ENCODE data around the gene APOL1. TPM values are rescaled to one million over a fixed set of nuclear protein-coding genes. Genes with fewer than 3 reads are reported as not detected.

APOL1 gene
- total and polyA plus RNA-seq, 2 of the 13 experiments (the other 11 are each of a cell fraction or from before 2014, with no cell fraction given): 20.3 to 75.0 TPM

GRCh38 chr22:36239401-36240171, 13.3 kb upstream of the APOL1 start, which contains the start of gene APOL2 (continued):
- TF ChIP-seq, protein P1, sequence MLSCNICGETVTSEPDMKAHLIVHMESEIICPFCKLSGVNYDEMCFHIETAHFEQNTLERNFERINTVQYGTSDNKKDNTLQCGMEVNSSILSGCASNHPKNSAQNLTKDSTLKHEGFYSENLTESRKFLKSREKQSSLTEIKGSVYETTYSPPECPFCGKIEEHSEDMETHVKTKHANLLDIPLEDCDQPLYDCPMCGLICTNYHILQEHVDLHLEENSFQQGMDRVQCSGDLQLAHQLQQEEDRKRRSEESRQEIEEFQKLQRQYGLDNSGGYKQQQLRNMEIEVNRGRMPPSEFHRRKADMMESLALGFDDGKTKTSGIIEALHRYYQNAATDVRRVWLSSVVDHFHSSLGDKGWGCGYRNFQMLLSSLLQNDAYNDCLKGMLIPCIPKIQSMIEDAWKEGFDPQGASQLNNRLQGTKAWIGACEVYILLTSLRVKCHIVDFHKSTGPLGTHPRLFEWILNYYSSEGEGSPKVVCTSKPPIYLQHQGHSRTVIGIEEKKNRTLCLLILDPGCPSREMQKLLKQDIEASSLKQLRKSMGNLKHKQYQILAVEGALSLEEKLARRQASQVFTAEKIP (CRISPR knock-in tag; IDR thresholded peaks at IDR 0.05; ENCODE audit: borderline replicate concordance): no peak
- TF ChIP-seq, protein P2, sequence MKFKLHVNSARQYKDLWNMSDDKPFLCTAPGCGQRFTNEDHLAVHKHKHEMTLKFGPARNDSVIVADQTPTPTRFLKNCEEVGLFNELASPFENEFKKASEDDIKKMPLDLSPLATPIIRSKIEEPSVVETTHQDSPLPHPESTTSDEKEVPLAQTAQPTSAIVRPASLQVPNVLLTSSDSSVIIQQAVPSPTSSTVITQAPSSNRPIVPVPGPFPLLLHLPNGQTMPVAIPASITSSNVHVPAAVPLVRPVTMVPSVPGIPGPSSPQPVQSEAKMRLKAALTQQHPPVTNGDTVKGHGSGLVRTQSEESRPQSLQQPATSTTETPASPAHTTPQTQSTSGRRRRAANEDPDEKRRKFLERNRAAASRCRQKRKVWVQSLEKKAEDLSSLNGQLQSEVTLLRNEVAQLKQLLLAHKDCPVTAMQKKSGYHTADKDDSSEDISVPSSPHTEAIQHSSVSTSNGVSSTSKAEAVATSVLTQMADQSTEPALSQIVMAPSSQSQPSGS (CRISPR knock-in tag; IDR thresholded peaks at IDR 0.05): peak; percentile 67; the same call in 1 of the 2 replicates
- TF ChIP-seq JUN (CRISPR knock-in tag; IDR thresholded peaks at IDR 0.05): peak; percentile 66
- no peak for TF ChIP-seq ARHGAP35 (CRISPR knock-in tag; IDR thresholded peaks at IDR 0.05; ENCODE audit: borderline replicate concordance)
- no peak for TF ChIP-seq ZNF543 (CRISPR knock-in tag; IDR thresholded peaks at IDR 0.05)
- TF ChIP-seq ZMYM2 (CRISPR knock-in tag; IDR thresholded peaks at IDR 0.05): no peak
- TF ChIP-seq, protein P3, sequence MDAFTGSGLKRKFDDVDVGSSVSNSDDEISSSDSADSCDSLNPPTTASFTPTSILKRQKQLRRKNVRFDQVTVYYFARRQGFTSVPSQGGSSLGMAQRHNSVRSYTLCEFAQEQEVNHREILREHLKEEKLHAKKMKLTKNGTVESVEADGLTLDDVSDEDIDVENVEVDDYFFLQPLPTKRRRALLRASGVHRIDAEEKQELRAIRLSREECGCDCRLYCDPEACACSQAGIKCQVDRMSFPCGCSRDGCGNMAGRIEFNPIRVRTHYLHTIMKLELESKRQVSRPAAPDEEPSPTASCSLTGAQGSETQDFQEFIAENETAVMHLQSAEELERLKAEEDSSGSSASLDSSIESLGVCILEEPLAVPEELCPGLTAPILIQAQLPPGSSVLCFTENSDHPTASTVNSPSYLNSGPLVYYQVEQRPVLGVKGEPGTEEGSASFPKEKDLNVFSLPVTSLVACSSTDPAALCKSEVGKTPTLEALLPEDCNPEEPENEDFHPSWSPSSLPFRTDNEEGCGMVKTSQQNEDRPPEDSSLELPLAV (CRISPR knock-in tag; conservative IDR thresholded peaks at IDR 0.05; ENCODE audit: low read depth): no peak
- TF ChIP-seq PRPF4 (IDR thresholded peaks at IDR 0.05; ENCODE audit: low read depth, low read length, poor library complexity, severe bottlenecking): no peak
- TF ChIP-seq PAWR (CRISPR knock-in tag; IDR thresholded peaks at IDR 0.05; ENCODE audit: borderline replicate concordance): no peak
- no peak for TF ChIP-seq ZNF101 (CRISPR knock-in tag; IDR thresholded peaks at IDR 0.05; ENCODE audit: borderline replicate concordance, low read depth)
- TF ChIP-seq HHEX (CRISPR knock-in tag; IDR thresholded peaks at IDR 0.05): no peak
- TF ChIP-seq, protein P4, sequence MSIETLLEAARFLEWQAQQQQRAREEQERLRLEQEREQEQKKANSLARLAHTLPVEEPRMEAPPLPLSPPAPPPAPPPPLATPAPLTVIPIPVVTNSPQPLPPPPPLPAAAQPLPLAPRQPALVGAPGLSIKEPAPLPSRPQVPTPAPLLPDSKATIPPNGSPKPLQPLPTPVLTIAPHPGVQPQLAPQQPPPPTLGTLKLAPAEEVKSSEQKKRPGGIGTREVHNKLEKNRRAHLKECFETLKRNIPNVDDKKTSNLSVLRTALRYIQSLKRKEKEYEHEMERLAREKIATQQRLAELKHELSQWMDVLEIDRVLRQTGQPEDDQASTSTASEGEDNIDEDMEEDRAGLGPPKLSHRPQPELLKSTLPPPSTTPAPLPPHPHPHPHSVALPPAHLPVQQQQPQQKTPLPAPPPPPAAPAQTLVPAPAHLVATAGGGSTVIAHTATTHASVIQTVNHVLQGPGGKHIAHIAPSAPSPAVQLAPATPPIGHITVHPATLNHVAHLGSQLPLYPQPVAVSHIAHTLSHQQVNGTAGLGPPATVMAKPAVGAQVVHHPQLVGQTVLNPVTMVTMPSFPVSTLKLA (IDR thresholded peaks at IDR 0.05): peak; percentile 85
- TF ChIP-seq KAT8 (CRISPR knock-in tag; IDR thresholded peaks at IDR 0.05): peak; percentile 89
- no peak for TF ChIP-seq SYNCRIP (IDR thresholded peaks at IDR 0.05; ENCODE audit: insufficient read depth, low read depth, low read length)
- TF ChIP-seq MTF2 (CRISPR knock-in tag; IDR thresholded peaks at IDR 0.05; ENCODE audit: borderline replicate concordance): no peak
- no peak for TF ChIP-seq STAT5B (CRISPR knock-in tag; IDR thresholded peaks at IDR 0.05)
- no peak for TF ChIP-seq ZC3H13 (CRISPR knock-in tag; IDR thresholded peaks at IDR 0.05)
- TF ChIP-seq, protein P5, sequence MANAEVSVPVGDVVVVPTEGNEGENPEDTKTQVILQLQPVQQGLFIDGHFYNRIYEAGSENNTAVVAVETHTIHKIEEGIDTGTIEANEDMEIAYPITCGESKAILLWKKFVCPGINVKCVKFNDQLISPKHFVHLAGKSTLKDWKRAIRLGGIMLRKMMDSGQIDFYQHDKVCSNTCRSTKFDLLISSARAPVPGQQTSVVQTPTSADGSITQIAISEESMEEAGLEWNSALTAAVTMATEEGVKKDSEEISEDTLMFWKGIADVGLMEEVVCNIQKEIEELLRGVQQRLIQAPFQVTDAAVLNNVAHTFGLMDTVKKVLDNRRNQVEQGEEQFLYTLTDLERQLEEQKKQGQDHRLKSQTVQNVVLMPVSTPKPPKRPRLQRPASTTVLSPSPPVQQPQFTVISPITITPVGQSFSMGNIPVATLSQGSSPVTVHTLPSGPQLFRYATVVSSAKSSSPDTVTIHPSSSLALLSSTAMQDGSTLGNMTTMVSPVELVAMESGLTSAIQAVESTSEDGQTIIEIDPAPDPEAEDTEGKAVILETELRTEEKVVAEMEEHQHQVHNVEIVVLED (CRISPR knock-in tag; IDR thresholded peaks at IDR 0.05; ENCODE audit: borderline replicate concordance): no peak
- TF ChIP-seq, protein P6, sequence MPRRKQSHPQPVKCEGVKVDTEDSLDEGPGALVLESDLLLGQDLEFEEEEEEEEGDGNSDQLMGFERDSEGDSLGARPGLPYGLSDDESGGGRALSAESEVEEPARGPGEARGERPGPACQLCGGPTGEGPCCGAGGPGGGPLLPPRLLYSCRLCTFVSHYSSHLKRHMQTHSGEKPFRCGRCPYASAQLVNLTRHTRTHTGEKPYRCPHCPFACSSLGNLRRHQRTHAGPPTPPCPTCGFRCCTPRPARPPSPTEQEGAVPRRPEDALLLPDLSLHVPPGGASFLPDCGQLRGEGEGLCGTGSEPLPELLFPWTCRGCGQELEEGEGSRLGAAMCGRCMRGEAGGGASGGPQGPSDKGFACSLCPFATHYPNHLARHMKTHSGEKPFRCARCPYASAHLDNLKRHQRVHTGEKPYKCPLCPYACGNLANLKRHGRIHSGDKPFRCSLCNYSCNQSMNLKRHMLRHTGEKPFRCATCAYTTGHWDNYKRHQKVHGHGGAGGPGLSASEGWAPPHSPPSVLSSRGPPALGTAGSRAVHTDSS (CRISPR knock-in tag; conservative IDR thresholded peaks at IDR 0.05): no peak
